ENCODE measurements around the gene NUTM1.

Gene NUTM1

GRCh38 chr15:34342737-34343575 is at the start of gene NUTM1, which contains the start of gene NOP10:
Gene NUTM1, plus strand, starts transcription at chr15:34343315. Its CDS starts 382 bp downstream, at chr15:34343697.
Gene NOP10, minus strand, starts transcription at chr15:34343136. Its CDS starts 63 bp downstream, at chr15:34343073.
- peak; percentile 59 for DNase-seq

- DNase-seq, result no peak
Measured at GRCh38 chr15:34297059-34297458, 46.1 kb upstream of the NUTM1 start.

GRCh38 chr15:34301058-34301457 is 42.1 kb upstream of the NUTM1 start:
- no peak for DNase-seq

GRCh38 chr15:34304613-34305012 is 38.5 kb upstream of the NUTM1 start:
- DNase-seq, result no peak

- no peak for DNase-seq
Measured at GRCh38 chr15:34311563-34311962, 31.6 kb upstream of the NUTM1 start.

- DNase-seq, result no peak
Measured at GRCh38 chr15:34314491-34315490, 28.3 kb upstream of the NUTM1 start.

GRCh38 chr15:34318277-34319079 is 24.6 kb upstream of the NUTM1 start:
- peak; percentile 21 for DNase-seq

- DNase-seq, result no peak
Measured at GRCh38 chr15:34323217-34323616, 19.9 kb upstream of the NUTM1 start.

GRCh38 chr15:34324933-34325332 is 18.2 kb upstream of the NUTM1 start:
- DNase-seq, result no peak

- no peak for DNase-seq
Measured at GRCh38 chr15:34325368-34325767, 17.7 kb upstream of the NUTM1 start.

GRCh38 chr15:34327906-34328305 is 15.2 kb upstream of the NUTM1 start:
- no peak for DNase-seq

GRCh38 chr15:34329006-34329405 is 14.1 kb upstream of the NUTM1 start:
- DNase-seq, result no peak

GRCh38 chr15:34330279-34330678 is 12.8 kb upstream of the NUTM1 start:
- DNase-seq, result no peak

- DNase-seq, result peak; percentile 50
Measured at GRCh38 chr15:34331809-34332208, 11.3 kb upstream of the NUTM1 start.

GRCh38 chr15:34332553-34333120 is 10.5 kb upstream of the NUTM1 start:
- no peak for DNase-seq

GRCh38 chr15:34334672-34335071 is 8.4 kb upstream of the NUTM1 start:
- no peak for DNase-seq

- no peak for DNase-seq
Measured at GRCh38 chr15:34335176-34336032, 7.7 kb upstream of the NUTM1 start.

- no peak for DNase-seq
Measured at GRCh38 chr15:34336231-34336990, 6.7 kb upstream of the NUTM1 start.

GRCh38 chr15:34336991-34337556 is 6.0 kb upstream of the NUTM1 start:
- no peak for DNase-seq

Data from DMS79 treated with DMSO at 0.1 percent for 48 hours (cell line).